T-helper 1 cell treated with Interleukin-12 subunit alpha and Interleukin-12 subunit beta and Interleukin-4 antibody, amounts not matched to agents 30 μg/mL and 1 μg/mL, for 36 hours (primary cell): ENCODE results near the gene KLF16.

Source experiments
- H3K27ac Mint-ChIP-seq: one replicate; pipeline ENCODE4 v1.8.0; 2021; ENCODE audit warnings: mild to moderate bottlenecking, mixed read lengths
- H3K27me3 Mint-ChIP-seq: one replicate; pipeline ENCODE4 v1.8.0; 2021; ENCODE audit warnings: low read depth, mixed read lengths
- H3K36me3 Mint-ChIP-seq: one replicate; pipeline ENCODE4 v1.8.0; 2021; ENCODE audit warnings: low read depth, mixed read lengths
- H3K4me1 Mint-ChIP-seq: one replicate; pipeline ENCODE4 v1.8.0; 2021; ENCODE audit warnings: low read depth, mixed read lengths
- H3K4me3 Mint-ChIP-seq: one replicate; pipeline ENCODE4 v1.8.0; 2021; ENCODE audit warnings: mild to moderate bottlenecking, moderate library complexity, mixed read lengths
- H3K9me3 Mint-ChIP-seq: one replicate; pipeline ENCODE4 v1.8.0; 2021; ENCODE audit warnings: mixed read lengths

The KLF16 gene

DNA sequence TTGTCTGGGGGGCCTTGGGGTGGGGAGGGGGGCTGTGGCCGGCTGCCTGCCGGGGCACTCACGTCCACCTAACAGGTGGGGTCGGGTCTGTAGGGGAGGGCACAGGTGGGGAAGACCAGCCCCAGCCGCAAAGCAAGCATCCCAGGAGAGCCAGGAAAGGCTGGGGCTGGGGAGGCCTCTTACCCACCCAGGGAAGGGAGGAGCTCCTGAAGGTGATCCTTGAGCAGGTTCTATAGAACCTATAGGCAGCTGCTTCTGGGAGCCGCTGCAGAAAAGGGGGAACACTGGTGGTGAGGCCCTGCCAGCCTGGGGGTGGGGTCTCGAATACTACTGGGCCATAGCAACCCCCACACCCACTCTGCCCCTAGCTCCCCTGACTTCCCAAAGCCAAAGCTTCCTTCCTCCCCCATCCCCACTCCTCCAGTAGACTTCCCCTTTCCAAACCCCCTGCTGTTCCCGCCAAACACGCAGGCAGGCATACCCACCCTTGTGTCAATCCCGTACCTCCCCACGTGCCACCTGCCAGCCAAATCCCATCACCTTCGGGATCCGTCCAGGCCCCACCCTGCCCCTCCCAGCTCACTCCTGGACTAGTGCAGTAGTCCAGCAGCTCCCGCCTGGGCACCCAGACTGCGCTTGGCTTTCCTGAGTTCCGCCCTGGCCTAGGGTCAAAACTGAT lies 5.6 kb downstream of the KLF16 start:
- Mint-ChIP-seq H3K4me1 (peaks cover 32% of the 10 kb centered on the region), H3K4me3 (peak overlapping the region; percentile 42), H3K27ac (no peak overlapping the region), H3K27me3 (no peaks in the 10 kb centered on the region), H3K36me3 (peaks cover 2% of the 10 kb centered on the region), H3K9me3 (no peaks in the 10 kb centered on the region)

DNA sequence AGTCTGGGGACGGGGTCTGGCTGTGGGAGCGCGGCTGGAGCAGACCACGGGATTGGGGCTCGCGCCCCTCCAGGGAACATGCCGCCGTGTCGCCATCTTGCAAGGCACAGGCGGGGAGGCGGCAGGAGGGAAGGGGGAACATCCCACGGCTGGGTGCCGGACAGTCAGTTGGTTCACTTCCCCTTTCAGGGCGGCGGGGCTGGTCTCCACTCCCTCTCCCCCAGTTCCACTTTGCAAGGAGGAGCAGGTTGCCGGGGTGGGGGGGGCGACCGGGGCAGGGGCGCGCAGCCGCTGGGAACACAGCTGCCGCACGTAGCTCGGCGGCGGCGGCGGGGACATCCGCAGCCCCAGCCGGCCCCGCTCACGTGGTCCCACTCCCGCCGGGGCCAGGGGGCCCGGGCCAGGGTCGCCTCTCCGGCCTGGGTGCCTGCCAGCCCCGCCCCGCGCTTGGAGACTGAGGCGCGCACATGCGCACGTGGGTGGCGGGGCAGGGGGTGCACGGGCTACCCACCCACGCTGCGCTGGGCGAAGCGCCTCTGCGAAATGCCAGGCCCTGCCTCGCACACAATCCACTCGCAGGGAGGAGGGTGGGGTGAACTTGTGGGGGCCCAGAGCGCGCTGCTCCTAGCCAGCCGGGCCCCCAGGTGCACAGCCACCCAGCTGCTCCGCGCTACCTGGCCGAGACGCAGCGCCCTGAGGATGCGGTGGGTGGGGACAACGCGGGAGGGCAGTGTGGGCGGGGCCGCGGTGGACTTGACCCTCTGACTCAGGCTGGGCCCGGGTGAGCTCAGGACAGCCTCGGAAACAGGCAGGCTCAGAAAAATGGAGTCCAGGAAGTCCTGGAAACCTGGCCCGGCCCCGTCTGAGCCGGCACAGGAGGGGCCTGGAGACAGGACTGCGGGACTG lies 6.4 kb downstream of the KLF16 start:
- Mint-ChIP-seq H3K9me3 (no peaks in the 10 kb centered on the region), H3K27ac (peak overlapping the region; percentile 89), H3K36me3 (peaks cover 2% of the 10 kb centered on the region), H3K4me3 (peak overlapping the region; percentile 79), H3K4me1 (peaks cover 32% of the 10 kb centered on the region), H3K27me3 (no peaks in the 10 kb centered on the region)

- peaks cover 2% of the 10 kb centered on the region for H3K36me3 Mint-ChIP-seq
- peak overlapping the region; percentile 89 for H3K27ac Mint-ChIP-seq
- H3K27me3 Mint-ChIP-seq = no peaks in the 10 kb centered on the region
- peak overlapping the region; percentile 79 for H3K4me3 Mint-ChIP-seq
- H3K4me1 Mint-ChIP-seq = peaks cover 28% of the 10 kb centered on the region
- H3K9me3 Mint-ChIP-seq = no peaks in the 10 kb centered on the region
Measured at GRCh38 chr19:1856345-1856697, 7.1 kb downstream of the KLF16 start.

GRCh38 chr19:1855828-1856255 lies 7.5 kb downstream of the KLF16 start:
- Mint-ChIP-seq H3K27me3 (no peaks in the 10 kb centered on the region), H3K36me3 (peaks cover 2% of the 10 kb centered on the region), H3K4me1 (peaks cover 29% of the 10 kb centered on the region), H3K4me3 (peak overlapping the region; percentile 79), H3K27ac (peak overlapping the region; percentile 89), H3K9me3 (no peaks in the 10 kb centered on the region)

- Mint-ChIP-seq H3K27ac (peak overlapping the region; percentile 89), H3K27me3 (no peaks in the 10 kb centered on the region), H3K4me3 (peak overlapping the region; percentile 79), H3K9me3 (no peaks in the 10 kb centered on the region), H3K4me1 (peaks cover 30% of the 10 kb centered on the region), H3K36me3 (peaks cover 2% of the 10 kb centered on the region)
Measured at GRCh38 chr19:1855040-1855827, 8.1 kb downstream of the KLF16 start.

GRCh38 chr19:1854542-1855039 lies 8.8 kb downstream of the KLF16 start:
- H3K4me3 Mint-ChIP-seq = peak overlapping the region; percentile 79
- no peaks in the 10 kb centered on the region for H3K9me3 Mint-ChIP-seq
- H3K27me3 Mint-ChIP-seq = no peaks in the 10 kb centered on the region
- peaks cover 35% of the 10 kb centered on the region for H3K4me1 Mint-ChIP-seq
- peak overlapping the region; percentile 86 for H3K27ac Mint-ChIP-seq
- H3K36me3 Mint-ChIP-seq = peaks cover 2% of the 10 kb centered on the region

- H3K4me1 Mint-ChIP-seq = peaks cover 32% of the 10 kb centered on the region
- no peak overlapping the region for H3K4me3 Mint-ChIP-seq
- no peaks in the 10 kb centered on the region for H3K27me3 Mint-ChIP-seq
- no peaks in the 10 kb centered on the region for H3K9me3 Mint-ChIP-seq
- H3K36me3 Mint-ChIP-seq = peaks cover 2% of the 10 kb centered on the region
- no peak overlapping the region for H3K27ac Mint-ChIP-seq
Measured at GRCh38 chr19:1854039-1854541, 9.3 kb downstream of the KLF16 start.

GRCh38 chr19:1853295-1854038 lies 9.9 kb downstream of the KLF16 start:
- H3K36me3 Mint-ChIP-seq = peaks cover 2% of the 10 kb centered on the region
- H3K4me3 Mint-ChIP-seq = peak overlapping the region; percentile 78
- no peaks in the 10 kb centered on the region for H3K9me3 Mint-ChIP-seq
- H3K4me1 Mint-ChIP-seq = peaks cover 33% of the 10 kb centered on the region
- H3K27me3 Mint-ChIP-seq = no peaks in the 10 kb centered on the region
- H3K27ac Mint-ChIP-seq = peak overlapping the region; percentile 95

GRCh38 chr19:1852581-1853128 lies 10.7 kb downstream of the KLF16 start:
- peaks cover 33% of the 10 kb centered on the region for H3K4me1 Mint-ChIP-seq
- no peaks in the 10 kb centered on the region for H3K27me3 Mint-ChIP-seq
- no peak overlapping the region for H3K27ac Mint-ChIP-seq
- peaks cover 2% of the 10 kb centered on the region for H3K36me3 Mint-ChIP-seq
- no peaks in the 10 kb centered on the region for H3K9me3 Mint-ChIP-seq
- H3K4me3 Mint-ChIP-seq = no peak overlapping the region

- Mint-ChIP-seq H3K4me1 (peaks cover 40% of the 10 kb centered on the region), H3K9me3 (no peaks in the 10 kb centered on the region), H3K36me3 (peaks cover 3% of the 10 kb centered on the region), H3K27me3 (no peaks in the 10 kb centered on the region), H3K27ac (no peak overlapping the region), H3K4me3 (no peak overlapping the region)
Measured at GRCh38 chr19:1851654-1852580, 11.5 kb downstream of the KLF16 start.

DNA sequence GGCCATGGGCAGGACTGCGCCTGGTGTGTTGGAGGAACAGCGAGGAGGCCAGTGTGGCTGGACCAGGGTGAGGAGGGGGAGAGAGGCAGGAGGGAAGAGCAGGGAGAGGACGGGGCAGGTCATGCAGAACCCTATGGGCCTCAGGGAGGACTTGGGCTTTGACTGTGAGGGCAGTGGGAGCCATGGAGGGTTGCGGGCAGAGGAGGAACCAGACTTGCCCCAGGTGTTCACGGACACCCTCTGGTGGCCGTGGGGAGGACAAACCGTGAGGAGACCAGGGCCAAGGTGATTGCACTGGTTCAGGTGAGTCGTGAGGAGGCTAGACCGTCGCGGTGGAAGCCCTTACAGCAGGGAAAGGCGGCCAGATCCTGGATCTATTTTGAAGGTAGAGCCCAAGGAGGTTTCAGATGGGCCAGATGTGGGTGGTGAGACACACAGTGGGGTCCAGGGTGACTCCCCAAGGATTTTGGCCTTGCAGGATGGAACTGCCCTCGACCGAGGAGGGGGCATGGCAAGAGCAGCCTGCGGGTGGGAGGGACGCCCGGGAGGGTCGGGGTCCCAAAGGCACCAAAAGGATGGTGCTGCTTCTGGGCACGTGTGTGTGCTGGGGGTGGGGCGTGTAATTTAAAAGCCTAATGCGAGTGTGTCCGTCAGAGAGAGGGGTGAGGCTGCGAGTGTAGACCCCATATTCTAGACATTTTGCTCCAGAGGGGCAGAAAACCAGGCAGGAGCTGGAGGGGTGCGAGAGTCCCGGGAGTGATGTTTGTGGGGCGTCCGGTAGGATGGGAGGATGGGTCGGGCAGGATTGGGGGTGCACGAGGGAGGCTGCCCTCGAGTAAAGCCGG lies 12.3 kb downstream of the KLF16 start:
- Mint-ChIP-seq H3K4me3 (peak overlapping the region; percentile 21), H3K27me3 (no peaks in the 10 kb centered on the region), H3K36me3 (peaks cover 6% of the 10 kb centered on the region), H3K27ac (no peak overlapping the region), H3K9me3 (no peaks in the 10 kb centered on the region), H3K4me1 (peaks cover 45% of the 10 kb centered on the region)

- Mint-ChIP-seq H3K27ac (no peak overlapping the region), H3K27me3 (no peaks in the 10 kb centered on the region), H3K36me3 (peaks cover 9% of the 10 kb centered on the region), H3K4me3 (no peak overlapping the region), H3K4me1 (peaks cover 41% of the 10 kb centered on the region), H3K9me3 (no peaks in the 10 kb centered on the region)
Measured at GRCh38 chr19:1849886-1850398, 13.4 kb downstream of the KLF16 start.
